Body of pancreas (tissue), 4 donors: ENCODE results near the gene NFKB1. TPM values are rescaled to one million over a fixed set of nuclear protein-coding genes. Genes with fewer than 3 reads are reported as not detected.

Experiments
- ATAC-seq: fragments of 150-250 bp; one replicate; pipeline ENCODE4 v1.9.1; 2016
- DNase-seq, 4 donors: peaks; one replicate each; pipeline ENCODE4 v3.0.0-alpha.2; 2019
- H3K27ac ChIP-seq, 4 donors: fragments of 200-600 bp; sonication (generic); 1 replicate in 3 of 4; 2 replicates in 1 of 4; pipeline versions ENCODE4 v1.5.1 to v1.6.1; 2016 to 2019; ENCODE audit warnings: mild to moderate bottlenecking in 1 of 4, mixed read lengths in 1 of 4, moderate library complexity in 1 of 4
- H3K27me3 ChIP-seq, 2 donors: fragments of 200-600 bp; sonication (generic); one replicate each; pipeline ENCODE4 v1.6.0; 2016; ENCODE audit warnings: mild to moderate bottlenecking in 1 of 2
- H3K36me3 ChIP-seq, 2 donors: fragments of 200-600 bp; sonication (generic); replicated peaks in 1 of 2; 2 replicates each; pipeline ENCODE4 v1.5.1; 2016; ENCODE audit warnings: low read depth in 2 of 2; ENCODE audit not compliant: insufficient read depth in 1 of 2
- H3K4me1 ChIP-seq: fragments of 200-600 bp; sonication (generic); one replicate; pipeline ENCODE4 v1.6.0; 2016
- H3K4me3 ChIP-seq, 2 donors: fragments of 200-600 bp; sonication (generic); 1 replicate in 1 of 2; 2 replicates in 1 of 2; pipeline ENCODE4 v1.5.1; 2016 to 2019
- H3K9me3 ChIP-seq, 3 donors: fragments of 200-600 bp; sonication (generic); 1 replicate in 2 of 3; 2 replicates in 1 of 3; pipeline ENCODE4 v1.5.1; 2016
- POLR2A ChIP-seq, 3 donors: fragments of 450-650 bp; IDR thresholded peaks; one replicate each; pipeline ENCODE4 v1.6.1; 2016; ENCODE audit warnings: antibody characterized with exemption in 3 of 3, mild to moderate bottlenecking in 2 of 3
- WGBS, 2 donors: methylation state at CpG; one replicate each; pipeline ENCODE4 v1.1.5; 2017; 5-methylcytosine and 5-hydroxymethylcytosine counted together
- intact Hi-C: fragments of 100-400 bp; cut with DNase I; formaldehyde crosslinking; loops from one replicate; pipeline ENCODE4 v1.15.1; 2023
- total RNA-seq, 2 donors: library from RNA; depleted of rRNA; stranded (reverse); fragments of >200 nt; gene quantifications; one replicate each; pipeline ENCODE4 v1.1.0, GENCODE V29; 2016
- TF ChIP-seq, protein P1 (sequence below), 7 experiments: fragments of 450-650 bp in 4 of 7; fragments of 200-600 bp in 3 of 7; sonication (generic) in 3 of 7; IDR thresholded peaks; one replicate each; pipeline ENCODE4 v1.5.1; 2016 to 2019; ENCODE audit warnings: antibody characterized with exemption in 7 of 7

NFKB1 gene
- total RNA-seq, 2 donors from 2014 or later = 14.5 to 20.5 TPM

- H3K27ac ChIP-seq = no peak overlapping the region
- H3K36me3 ChIP-seq = no peaks in the 10 kb centered on the region
- TF ChIP-seq, protein P1, sequence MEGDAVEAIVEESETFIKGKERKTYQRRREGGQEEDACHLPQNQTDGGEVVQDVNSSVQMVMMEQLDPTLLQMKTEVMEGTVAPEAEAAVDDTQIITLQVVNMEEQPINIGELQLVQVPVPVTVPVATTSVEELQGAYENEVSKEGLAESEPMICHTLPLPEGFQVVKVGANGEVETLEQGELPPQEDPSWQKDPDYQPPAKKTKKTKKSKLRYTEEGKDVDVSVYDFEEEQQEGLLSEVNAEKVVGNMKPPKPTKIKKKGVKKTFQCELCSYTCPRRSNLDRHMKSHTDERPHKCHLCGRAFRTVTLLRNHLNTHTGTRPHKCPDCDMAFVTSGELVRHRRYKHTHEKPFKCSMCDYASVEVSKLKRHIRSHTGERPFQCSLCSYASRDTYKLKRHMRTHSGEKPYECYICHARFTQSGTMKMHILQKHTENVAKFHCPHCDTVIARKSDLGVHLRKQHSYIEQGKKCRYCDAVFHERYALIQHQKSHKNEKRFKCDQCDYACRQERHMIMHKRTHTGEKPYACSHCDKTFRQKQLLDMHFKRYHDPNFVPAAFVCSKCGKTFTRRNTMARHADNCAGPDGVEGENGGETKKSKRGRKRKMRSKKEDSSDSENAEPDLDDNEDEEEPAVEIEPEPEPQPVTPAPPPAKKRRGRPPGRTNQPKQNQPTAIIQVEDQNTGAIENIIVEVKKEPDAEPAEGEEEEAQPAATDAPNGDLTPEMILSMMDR (IDR thresholded peaks at IDR 0.05) = no peak
- TF ChIP-seq POLR2A (IDR thresholded peaks at IDR 0.05) = no peak
- H3K4me3 ChIP-seq = no peak overlapping the region
- peaks cover 12% of the 10 kb centered on the region for H3K4me1 ChIP-seq
- no peak for ATAC-seq
- no peaks in the 10 kb centered on the region for H3K27me3 ChIP-seq
- 83 to 90% methylated on average over 2 of the region's 2 CpGs for WGBS, 2 donors
- intact Hi-C loops = no loop called here
- DNase-seq = no peak
- no peaks in the 10 kb centered on the region for H3K9me3 ChIP-seq
Observed at GRCh38 chr4:102574317-102574716, 73.2 kb downstream of the NFKB1 start.

DNA sequence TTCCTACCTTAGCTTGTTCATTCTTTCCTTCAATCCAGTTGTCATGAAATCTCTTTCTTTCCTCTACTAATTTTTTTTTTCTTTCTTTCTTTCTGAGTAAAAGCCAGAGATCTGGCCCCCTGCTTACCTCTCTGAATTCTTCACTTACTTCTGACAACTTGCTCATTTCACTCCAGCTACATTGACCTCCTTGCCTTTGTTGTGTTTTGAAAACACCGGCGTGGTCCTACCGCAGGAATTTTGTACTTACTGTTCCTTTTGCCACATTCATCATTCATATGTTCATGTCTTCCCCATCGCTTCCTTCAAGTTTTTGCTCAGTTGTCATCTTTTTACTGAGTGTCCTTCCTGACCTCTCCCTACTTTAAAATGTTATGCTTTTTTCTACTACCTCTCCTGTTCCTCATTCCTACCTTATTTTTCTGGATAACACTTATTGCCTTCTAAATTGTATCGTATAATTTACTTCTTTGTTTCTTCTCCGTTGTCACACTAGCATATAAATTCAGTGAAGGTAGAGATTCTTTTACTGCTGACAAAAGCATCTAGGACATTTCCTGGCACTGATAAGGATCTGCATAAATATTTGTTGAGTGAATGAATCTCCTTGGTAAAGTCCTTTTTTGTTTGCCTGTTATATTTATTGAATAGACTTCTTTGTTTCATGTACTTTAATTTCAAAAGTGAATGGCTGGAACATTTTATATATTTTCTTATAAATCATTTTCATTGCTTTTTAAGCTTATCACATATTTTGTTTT lies 74.4 kb downstream of the NFKB1 start:
- intact Hi-C loops = no loop called here
- ATAC-seq (no peak), DNase-seq (no peak)
- TF ChIP-seq, protein P1 (IDR thresholded peaks at IDR 0.05) = no peak
- TF ChIP-seq POLR2A (IDR thresholded peaks at IDR 0.05) = no peak
- Histone ChIP-seq H3K4me3 (no peak overlapping the region), H3K27ac (no peak overlapping the region), H3K36me3 (no peaks in the 10 kb centered on the region), H3K4me1 (peaks cover 9% of the 10 kb centered on the region), H3K9me3 (no peaks in the 10 kb centered on the region), H3K27me3 (no peaks in the 10 kb centered on the region)
- WGBS, 2 donors = 86 to 89% methylated on average over 6 of the region's 6 CpGs

- H3K36me3 ChIP-seq = peaks cover 0 to 5% of the 10 kb centered on the region in 2 donors
- intact Hi-C loops = no loop called here
- ATAC-seq (no peak), DNase-seq (no peak)
- TF ChIP-seq POLR2A (IDR thresholded peaks at IDR 0.05) = no peak
- TF ChIP-seq, protein P1 (IDR thresholded peaks at IDR 0.05) = no peak
- H3K27me3 ChIP-seq = no peaks in the 10 kb centered on the region
- H3K4me1 ChIP-seq = peaks cover 9% of the 10 kb centered on the region
- 90 to 93% methylated on average over 3 of the region's 3 CpGs for WGBS, 2 donors
- no peaks in the 10 kb centered on the region for H3K9me3 ChIP-seq
- no peak overlapping the region for H3K4me3 ChIP-seq
- H3K27ac ChIP-seq = no peak overlapping the region
Observed at GRCh38 chr4:102578270-102578669, 77.1 kb downstream of the NFKB1 start.

- Histone ChIP-seq H3K27me3 (no peaks in the 10 kb centered on the region), H3K4me3 (no peak overlapping the region), H3K36me3 (peaks cover 0 to 6% of the 10 kb centered on the region in 2 donors), H3K9me3 (no peaks in the 10 kb centered on the region), H3K4me1 (peaks cover 9% of the 10 kb centered on the region), H3K27ac (no peak overlapping the region)
- intact Hi-C loops = no loop called here
- DNase-seq (no peak), ATAC-seq (no peak)
- WGBS, 2 donors = 87 to 90% methylated on average over 8 of the region's 8 CpGs
- TF ChIP-seq POLR2A (IDR thresholded peaks at IDR 0.05) = no peak
- TF ChIP-seq, protein P1 (IDR thresholded peaks at IDR 0.05) = no peak
Observed at GRCh38 chr4:102578819-102579218, 77.7 kb downstream of the NFKB1 start.
